Suprapubic skin (tissue), 4 donors: ENCODE measurements around the gene C1QL4. TPM values are rescaled to one million over a fixed set of nuclear protein-coding genes. Genes with fewer than 3 reads are reported as not detected.
A peak's percentile ranks its signal among the peaks of the same experiment; 100 is the strongest.
"Not testable (repeated sequence)": the region's sequence is repeated elsewhere in the genome, so short reads cannot be mapped to it uniquely, and the experiment has no call there.

Experiments used
- DNase-seq, 2 donors: peaks; one replicate each; pipeline ENCODE4 v3.0.0-alpha.2; 2019; ENCODE audit warnings: low spot score in 2 of 2
- H3K27ac ChIP-seq: fragments of 200-600 bp; sonication (generic); one replicate; pipeline ENCODE4 v1.5.1; 2019
- H3K27me3 ChIP-seq: fragments of 200-600 bp; sonication (generic); one replicate; pipeline ENCODE4 v1.5.1; 2019
- H3K36me3 ChIP-seq: fragments of 200-600 bp; sonication (generic); one replicate; pipeline ENCODE4 v1.5.1; 2019
- H3K4me1 ChIP-seq: fragments of 200-600 bp; sonication (generic); one replicate; pipeline ENCODE4 v1.5.1; 2019
- H3K4me3 ChIP-seq: fragments of 200-600 bp; sonication (generic); one replicate; pipeline ENCODE4 v1.5.1; 2019; ENCODE audit warnings: mild to moderate bottlenecking
- H3K9me3 ChIP-seq: fragments of 200-600 bp; sonication (generic); one replicate; pipeline ENCODE4 v1.5.1; 2019
- CTCF ChIP-seq, 2 donors: fragments of 200-600 bp in 1 of 2; fragments of 450-650 bp in 1 of 2; sonication (generic) in 1 of 2; IDR thresholded peaks; one replicate each; pipeline ENCODE4 v1.5.1; 2016 to 2019; ENCODE audit warnings: antibody characterized with exemption in 2 of 2, mild to moderate bottlenecking in 1 of 2, moderate library complexity in 1 of 2
- EP300 ChIP-seq: sonication (generic); formaldehyde crosslinking; IDR thresholded peaks from one replicate; pipeline ENCODE4 v1.6.1; 2017; ENCODE audit warnings: antibody characterized with exemption
- POLR2A ChIP-seq, 2 donors: fragments of 450-650 bp; IDR thresholded peaks; one replicate each; pipeline ENCODE4 v1.6.1; 2017; ENCODE audit warnings: antibody characterized with exemption in 2 of 2, mild to moderate bottlenecking in 2 of 2, moderate library complexity in 2 of 2
- POLR2AphosphoS5 ChIP-seq, 3 donors: sonication (generic); formaldehyde crosslinking; IDR thresholded peaks; one replicate each; pipeline ENCODE4 v1.6.1; 2017; ENCODE audit warnings: antibody characterized with exemption in 3 of 3
- WGBS: methylation state at CpG from one replicate; pipeline ENCODE4 v1.1.5; 2018; 5-methylcytosine and 5-hydroxymethylcytosine counted together
- total RNA-seq, 4 donors: library from RNA; depleted of rRNA; stranded (reverse); fragments of >200 nt; gene quantifications; one replicate each; pipeline ENCODE4 v1.1.0, GENCODE V29; 2016

C1QL4 gene
- 1 to 10 TPM in 2 of 4 donors, under 1 TPM in 1, not detected in 1; 0.73 to 1.2 (median 1.1) TPM for total RNA-seq

- WGBS = 2% methylated on average over 39 of the region's 65 CpGs
- Histone ChIP-seq H3K9me3 (no peaks in the 10 kb centered on the region), H3K27me3 (peaks cover 48% of the 10 kb centered on the region), H3K4me3 (peak within 1 kb of the TSS; percentile 43), H3K4me1 (peaks cover 31% of the 10 kb centered on the region), H3K36me3 (no peaks in the 10 kb centered on the region), H3K27ac (no peak within 1 kb of the TSS)
- peak; percentile 89 to 92 for DNase-seq
- TF ChIP-seq EP300 = no peak
- TF ChIP-seq POLR2AphosphoS5 (IDR thresholded peaks at IDR 0.05) = no peak
- TF ChIP-seq POLR2A (IDR thresholded peaks at IDR 0.05) = no peak
- peak; percentile 42 to 100 for TF ChIP-seq CTCF (IDR thresholded peaks at IDR 0.05)
Measured at GRCh38 chr12:49336645-49337584, at the start of gene C1QL4. Gene C1QL4, minus strand, starts transcription at chr12:49337188. Its CDS starts 711 bp downstream, at chr12:49336477.

- DNase-seq, H3K4me3 ChIP-seq, H3K27ac ChIP-seq, H3K9me3 ChIP-seq, H3K27me3 ChIP-seq, H3K36me3 ChIP-seq, H3K4me1 ChIP-seq: not testable (repeated sequence)
- whole genome bisulfite sequencing = 91% methylated on average over 9 of the region's 9 CpGs
Measured at GRCh38 chr12:49380184-49380583, 43.2 kb upstream of the C1QL4 start.

DNA sequence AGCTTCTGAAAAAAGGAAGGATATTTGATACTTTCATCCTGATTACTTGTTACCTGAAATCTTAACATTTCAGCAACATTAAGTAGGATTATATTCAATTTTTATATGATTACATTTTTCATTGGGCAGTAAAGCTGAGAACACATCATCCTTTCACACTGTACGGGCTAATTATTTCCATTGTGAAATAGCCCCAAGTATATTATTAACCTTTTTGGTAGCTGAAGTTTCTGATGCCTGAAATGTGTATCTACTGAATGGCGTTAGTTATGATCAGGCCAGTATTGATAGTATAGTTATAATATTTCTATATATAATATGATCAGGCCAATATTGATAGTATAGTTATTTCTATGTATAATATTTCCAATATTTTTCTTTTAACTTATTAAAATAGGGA, 40.4 kb upstream of the C1QL4 start:
- no peaks in the 10 kb centered on the region for H3K4me1 ChIP-seq
- H3K36me3 ChIP-seq = no peaks in the 10 kb centered on the region
- H3K27ac ChIP-seq = no peak overlapping the region
- no peak for DNase-seq
- no peaks in the 10 kb centered on the region for H3K9me3 ChIP-seq
- WGBS = 77% methylated on average over 2 of the region's 2 CpGs
- H3K27me3 ChIP-seq = no peaks in the 10 kb centered on the region
- no peak overlapping the region for H3K4me3 ChIP-seq
- TF ChIP-seq POLR2AphosphoS5 (IDR thresholded peaks at IDR 0.05) (no peak), EP300 (no peak)

DNA sequence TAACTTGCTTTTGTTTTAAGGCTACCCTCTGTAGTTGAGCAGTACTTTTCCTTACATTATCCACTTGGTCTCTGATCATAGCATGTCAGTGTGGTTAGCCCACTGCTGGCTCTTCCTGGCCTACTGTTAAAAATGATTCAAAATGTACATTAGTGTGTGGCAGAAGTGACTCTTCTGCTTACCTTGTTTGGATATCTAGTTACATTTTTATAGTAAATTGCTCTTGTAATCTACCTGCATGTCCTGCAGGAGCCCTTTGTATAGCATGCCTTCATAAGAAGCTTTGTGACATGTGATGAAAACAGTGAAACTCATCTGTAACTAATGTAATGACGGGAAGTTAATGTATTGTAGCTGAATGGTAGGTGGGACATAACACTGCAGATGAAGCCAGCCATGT, 38.4 kb upstream of the C1QL4 start:
- DNase-seq = no peak
- H3K27ac ChIP-seq = no peak overlapping the region
- H3K9me3 ChIP-seq = no peaks in the 10 kb centered on the region
- H3K27me3 ChIP-seq = no peaks in the 10 kb centered on the region
- H3K36me3 ChIP-seq = no peaks in the 10 kb centered on the region
- no peaks in the 10 kb centered on the region for H3K4me1 ChIP-seq
- H3K4me3 ChIP-seq = no peak overlapping the region
- 95% methylated on average over 1 of the region's 1 CpG for WGBS
- no peak for TF ChIP-seq POLR2A (IDR thresholded peaks at IDR 0.05)
- TF ChIP-seq CTCF (IDR thresholded peaks at IDR 0.05) = no peak
- no peak for TF ChIP-seq POLR2AphosphoS5 (IDR thresholded peaks at IDR 0.05)
- no peak for TF ChIP-seq EP300

DNA sequence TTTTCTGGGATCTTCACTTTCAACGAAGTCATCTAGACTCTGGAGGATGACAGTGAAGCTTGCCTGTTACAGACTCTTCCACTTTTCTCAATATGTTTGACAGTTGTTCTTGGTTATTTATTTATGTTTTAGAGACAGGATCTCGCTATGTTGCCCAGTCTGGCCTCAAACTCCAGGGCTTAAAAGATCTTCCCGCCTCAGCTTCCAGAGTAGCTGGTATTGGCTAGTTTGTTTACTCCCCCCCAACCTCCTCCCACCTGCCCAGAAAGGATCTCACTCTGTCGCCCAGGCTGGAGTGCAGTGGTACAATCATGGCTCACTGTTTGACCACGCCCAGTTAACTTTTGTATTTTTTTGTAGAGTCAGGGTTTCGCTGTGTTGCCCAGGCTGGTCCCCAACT, 33.6 kb upstream of the C1QL4 start:
- 90% methylated on average over 6 of the region's 6 CpGs for WGBS
- TF ChIP-seq POLR2A (IDR thresholded peaks at IDR 0.05) (no peak), CTCF (IDR thresholded peaks at IDR 0.05) (no peak), EP300 (no peak), POLR2AphosphoS5 (IDR thresholded peaks at IDR 0.05) (no peak)
- H3K9me3 ChIP-seq = no peaks in the 10 kb centered on the region
- H3K4me1 ChIP-seq = peaks cover 32% of the 10 kb centered on the region
- no peak for DNase-seq
- H3K27ac ChIP-seq = no peak overlapping the region
- no peaks in the 10 kb centered on the region for H3K36me3 ChIP-seq
- H3K4me3 ChIP-seq = no peak overlapping the region
- no peaks in the 10 kb centered on the region for H3K27me3 ChIP-seq

GRCh38 chr12:49369411-49370145, 32.6 kb upstream of the C1QL4 start:
- no peak for DNase-seq
- peak overlapping the region; percentile 14 for H3K4me3 ChIP-seq
- H3K9me3 ChIP-seq = no peaks in the 10 kb centered on the region
- no peaks in the 10 kb centered on the region for H3K36me3 ChIP-seq
- H3K4me1 ChIP-seq = peaks cover 40% of the 10 kb centered on the region
- TF ChIP-seq POLR2AphosphoS5 (IDR thresholded peaks at IDR 0.05) (no peak), CTCF (IDR thresholded peaks at IDR 0.05) (peak in 1 of 2 donors; percentile 37), EP300 (no peak), POLR2A (IDR thresholded peaks at IDR 0.05) (no peak)
- no peak overlapping the region for H3K27ac ChIP-seq
- WGBS = 24% methylated on average over 6 of the region's 6 CpGs
- H3K27me3 ChIP-seq = no peaks in the 10 kb centered on the region
